MM.1S (cell line): ENCODE data around the gene PITPNM3.

Source experiments
- DNase-seq: peaks from one replicate; pipeline ENCODE4 v3.0.0-alpha.2; 2015
- H2AFZ ChIP-seq: fragments of 300-600 bp; sonication (generic); 2 replicates; pipeline ENCODE4 v1.6.0; 2016; ENCODE audit warnings: antibody characterized with exemption, low read length
- H3F3A ChIP-seq: fragments of 300-600 bp; sonication (generic); 2 replicates; pipeline ENCODE4 v1.6.1; 2016; ENCODE audit warnings: mild to moderate bottlenecking, antibody characterized with exemption, low read length, moderate library complexity, mixed read lengths; ENCODE audit not compliant: insufficient read depth
- H3K27ac ChIP-seq: fragments of 300-600 bp; sonication (generic); 2 replicates; pipeline ENCODE4 v1.5.1; 2016; ENCODE audit warnings: mild to moderate bottlenecking, low read length
- H3K27me3 ChIP-seq: fragments of 300-600 bp; sonication (generic); replicated peaks from 2 replicates; pipeline ENCODE4 v1.6.0; 2016; ENCODE audit warnings: low read length; ENCODE audit not compliant: insufficient read depth
- H3K36me3 ChIP-seq: fragments of 300-600 bp; sonication (generic); replicated peaks from 2 replicates; pipeline ENCODE4 v1.6.1; 2016; ENCODE audit warnings: mild to moderate bottlenecking, low read length, mixed read lengths; ENCODE audit not compliant: insufficient read depth
- H3K4me1 ChIP-seq: fragments of 300-600 bp; sonication (generic); 2 replicates; pipeline ENCODE4 v1.6.1; 2016; ENCODE audit warnings: low read length, mixed read lengths
- H3K4me2 ChIP-seq: fragments of 300-600 bp; sonication (generic); 2 replicates; pipeline ENCODE4 v1.6.0; 2016; ENCODE audit warnings: low read depth, low read length
- H3K4me3 ChIP-seq: fragments of 300-600 bp; sonication (generic); 2 replicates; pipeline ENCODE4 v1.5.1; 2016; ENCODE audit warnings: low read length, mixed read lengths
- H3K79me2 ChIP-seq: fragments of 300-600 bp; sonication (generic); 2 replicates; pipeline ENCODE4 v1.6.1; 2016; ENCODE audit warnings: mixed run types, low read length, mixed read lengths
- H3K9ac ChIP-seq: fragments of 300-600 bp; sonication (generic); 2 replicates; pipeline ENCODE4 v1.6.1; 2016; ENCODE audit warnings: low read length, mixed read lengths
- H3K9me2 ChIP-seq: fragments of 300-600 bp; sonication (generic); replicated peaks from 2 replicates; pipeline ENCODE4 v1.6.1; 2016; ENCODE audit warnings: mild to moderate bottlenecking, low read length, mixed read lengths; ENCODE audit not compliant: insufficient read depth
- H3K9me3 ChIP-seq: fragments of 300-600 bp; sonication (generic); replicated peaks from 2 replicates; pipeline ENCODE4 v1.6.1; 2016; ENCODE audit warnings: mild to moderate bottlenecking, low read length, mixed read lengths; ENCODE audit not compliant: insufficient read depth
- H4K20me1 ChIP-seq: fragments of 300-600 bp; sonication (generic); 2 replicates; pipeline ENCODE4 v1.6.1; 2016; ENCODE audit warnings: mild to moderate bottlenecking, low read length, moderate library complexity, mixed read lengths; ENCODE audit not compliant: insufficient read depth
- CTCF ChIP-seq: fragments of 300-600 bp; sonication (generic); IDR thresholded peaks from 2 replicates; pipeline ENCODE4 v1.5.1; 2016; ENCODE audit warnings: antibody characterized with exemption, low read length, mixed read lengths
- EZH2 ChIP-seq: fragments of 300-600 bp; sonication (generic); optimal IDR thresholded peaks from 2 replicates; pipeline ENCODE3; 2017; ENCODE audit warnings: low read depth, mild to moderate bottlenecking, antibody characterized with exemption, low read length, mixed read lengths
- EZH2phosphoT487 ChIP-seq: fragments of 300-600 bp; sonication (generic); IDR thresholded peaks from 2 replicates; pipeline ENCODE4 v1.6.1; 2018; ENCODE audit warnings: antibody characterized with exemption, low read length

PITPNM3 gene

GRCh38 chr17:6497496-6498221 is 58.7 kb downstream of the PITPNM3 start:
- Histone ChIP-seq H3K9me2 (no peaks in the 10 kb centered on the region), H3K27ac (no peak overlapping the region), H3K4me1 (peaks cover 21% of the 10 kb centered on the region), H2AFZ (no peak overlapping the region), H4K20me1 (no peaks in the 10 kb centered on the region), H3K79me2 (no peaks in the 10 kb centered on the region), H3K9ac (no peak overlapping the region), H3K4me2 (no peak overlapping the region), H3K36me3 (no peaks in the 10 kb centered on the region), H3K9me3 (no peaks in the 10 kb centered on the region), H3K4me3 (no peak overlapping the region), H3K27me3 (no peaks in the 10 kb centered on the region), H3F3A (peaks cover 8% of the 10 kb centered on the region)
- TF ChIP-seq EZH2phosphoT487 (no peak), CTCF (no peak), EZH2 (no peak)
- DNase-seq, result no peak

DNA sequence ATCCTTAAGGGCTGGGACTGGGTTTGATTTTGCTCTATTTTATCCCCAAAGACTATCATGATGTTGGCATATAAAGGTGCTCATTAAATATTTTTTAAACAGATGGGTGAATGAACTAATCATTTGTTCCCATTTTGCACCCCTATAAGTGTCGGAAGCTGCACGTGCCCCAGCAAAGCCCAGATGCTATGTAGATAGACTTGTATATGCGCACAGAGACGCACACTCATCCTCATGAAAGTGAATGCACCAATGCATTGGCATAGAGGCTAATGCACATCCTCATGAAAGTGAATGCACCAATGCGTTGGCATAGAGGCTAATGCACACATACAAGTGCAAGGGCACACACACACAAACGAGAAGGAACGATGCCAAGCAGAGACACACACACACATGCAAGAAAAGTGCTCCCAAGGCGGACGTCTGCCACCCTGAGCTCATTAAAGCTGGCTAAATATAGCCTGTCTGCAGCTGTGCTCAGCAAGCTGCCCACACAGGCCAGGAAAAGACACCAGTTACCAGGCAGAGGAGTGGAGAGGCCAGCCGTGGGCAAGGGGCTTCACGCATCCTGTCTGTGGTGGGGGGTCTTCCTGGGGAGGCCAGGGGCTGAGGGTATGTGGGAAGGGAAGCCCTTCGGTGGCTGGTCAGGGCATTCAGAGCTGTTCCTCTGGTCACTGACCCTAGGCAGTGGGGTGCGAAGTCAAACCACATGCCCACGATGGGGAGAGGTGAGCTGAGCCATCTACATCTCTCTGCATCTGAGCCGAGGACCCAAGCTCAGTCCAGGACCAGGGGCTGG is 59.5 kb downstream of the PITPNM3 start:
- H4K20me1 ChIP-seq, result no peaks in the 10 kb centered on the region
- H3F3A ChIP-seq, result peaks cover 8% of the 10 kb centered on the region
- H3K4me3 ChIP-seq, result peak overlapping the region; percentile 52
- no peak overlapping the region; the same call in 1 of the 2 replicates for H3K27ac ChIP-seq
- H3K36me3 ChIP-seq, result no peaks in the 10 kb centered on the region
- peak; percentile 42 for DNase-seq
- peaks cover 21% of the 10 kb centered on the region for H3K4me1 ChIP-seq
- peak overlapping the region; percentile 84 for H3K4me2 ChIP-seq
- no peaks in the 10 kb centered on the region for H3K9me3 ChIP-seq
- H3K9ac ChIP-seq, result no peak overlapping the region
- TF ChIP-seq CTCF (no peak), EZH2phosphoT487 (no peak), EZH2 (no peak)
- H3K27me3 ChIP-seq, result no peaks in the 10 kb centered on the region
- no peaks in the 10 kb centered on the region for H3K79me2 ChIP-seq
- H3K9me2 ChIP-seq, result no peaks in the 10 kb centered on the region
- H2AFZ ChIP-seq, result peak overlapping the region; percentile 73

- peak overlapping the region; percentile 73 for H2AFZ ChIP-seq
- H3K9me3 ChIP-seq, result no peaks in the 10 kb centered on the region
- no peaks in the 10 kb centered on the region for H3K27me3 ChIP-seq
- H3F3A ChIP-seq, result peaks cover 8% of the 10 kb centered on the region
- peak; percentile 67 for DNase-seq
- TF ChIP-seq EZH2 (no peak), EZH2phosphoT487 (no peak), CTCF (no peak)
- no peaks in the 10 kb centered on the region for H3K36me3 ChIP-seq
- no peak overlapping the region; the same call in 1 of the 2 replicates for H3K27ac ChIP-seq
- H3K79me2 ChIP-seq, result no peaks in the 10 kb centered on the region
- H3K9ac ChIP-seq, result no peak overlapping the region; the same call in 1 of the 2 replicates
- H3K4me3 ChIP-seq, result peak overlapping the region; percentile 52
- no peaks in the 10 kb centered on the region for H4K20me1 ChIP-seq
- no peaks in the 10 kb centered on the region for H3K9me2 ChIP-seq
- peaks cover 21% of the 10 kb centered on the region for H3K4me1 ChIP-seq
- H3K4me2 ChIP-seq, result peak overlapping the region; percentile 84
These were observed 60.3 kb downstream of the PITPNM3 start for GRCh38 chr17:6496116-6496481.
